HUDEP-2 (cell line): ENCODE data around the gene ERG28.
"Not testable (repeated sequence)": the region's sequence is repeated elsewhere in the genome, so short reads cannot be mapped to it uniquely, and the experiment has no call there.

Experiments used
- DNase-seq, 76 experiments: peaks; one replicate each; lab custom pipeline; 2025; ENCODE audit not compliant: unreplicated experiment in 76 of 76; lab: John Stamatoyannopoulos, UW

Gene ERG28

DNA sequence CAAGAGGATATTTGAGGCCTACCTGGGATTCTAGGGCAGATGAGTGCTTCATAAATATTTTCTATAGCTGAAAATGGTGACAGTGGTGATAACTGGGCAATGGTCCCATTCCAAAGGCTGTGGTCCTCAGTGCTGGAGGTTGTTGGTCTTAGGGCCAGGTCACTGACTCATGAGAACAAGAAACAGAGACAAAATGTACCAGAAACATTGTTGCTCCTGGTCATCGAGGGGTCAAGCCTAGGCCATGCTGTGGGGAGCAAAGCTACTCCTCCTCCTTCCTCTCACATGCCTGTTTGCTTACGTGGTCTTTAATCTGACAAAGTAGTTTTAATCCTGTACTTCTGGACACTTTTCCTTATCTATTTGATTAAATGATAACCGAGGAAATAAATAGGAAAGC is 33.8 kb downstream of the ERG28 start:
- DNase-seq = no peak

DNA sequence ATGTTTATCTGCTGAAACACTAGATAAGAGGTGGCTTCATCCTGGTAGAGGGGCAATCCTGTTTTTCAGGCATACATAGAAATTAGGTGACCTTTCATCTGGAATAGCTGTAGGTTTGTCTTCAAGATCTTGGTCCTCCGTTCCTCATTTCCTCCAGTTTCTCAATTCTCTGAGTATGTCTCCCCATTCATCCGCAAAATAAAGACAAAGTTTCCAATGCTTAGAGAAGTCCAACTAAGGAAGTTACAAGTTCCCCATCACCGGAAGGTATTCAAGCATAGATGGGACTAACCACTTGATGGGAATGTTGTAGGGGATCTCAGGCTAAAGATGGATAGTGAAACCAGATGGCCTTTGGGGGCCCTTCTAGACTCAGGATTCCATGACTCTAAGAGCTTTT is 34.3 kb downstream of the ERG28 start:
- no peak for DNase-seq

DNA sequence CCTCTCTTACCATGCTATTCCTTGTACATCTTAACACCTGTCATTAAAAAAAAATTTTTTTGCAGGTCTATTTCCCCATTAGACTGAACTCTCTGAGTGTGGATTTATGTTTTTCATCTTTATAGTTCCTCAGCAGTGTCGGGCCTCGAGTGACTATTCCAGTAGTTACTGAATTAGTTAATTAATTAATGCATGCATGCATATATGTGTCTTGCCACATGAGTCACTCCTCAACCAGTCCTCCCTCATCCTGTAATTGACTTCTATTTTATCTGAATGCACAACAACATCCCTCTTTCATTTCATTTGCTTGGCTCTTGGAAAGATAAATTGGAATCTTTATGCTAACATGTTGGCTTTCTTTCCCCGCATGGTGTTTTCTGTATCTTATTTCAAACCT is 35.6 kb downstream of the ERG28 start:
- no peak for DNase-seq

DNA sequence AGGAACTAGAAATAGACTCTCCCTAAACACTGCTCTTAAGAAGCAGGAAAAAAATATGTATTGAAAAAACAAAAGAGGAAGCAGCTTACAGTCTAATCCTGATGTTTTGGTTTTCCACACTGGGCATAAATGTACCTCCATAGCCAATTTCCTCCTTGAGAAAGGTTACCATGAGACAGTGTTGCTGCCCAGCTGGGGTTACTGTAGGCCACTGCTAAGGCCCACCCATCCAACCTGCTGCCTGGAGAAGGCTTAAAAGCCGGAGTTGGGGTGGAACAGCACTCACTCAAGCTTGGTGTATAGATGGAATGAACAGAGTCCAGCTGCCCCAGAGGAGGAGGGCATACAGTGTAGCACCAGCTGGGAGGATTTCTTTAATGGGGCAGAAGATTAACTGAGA is 41.1 kb downstream of the ERG28 start:
- DNase-seq = no peak

GRCh38 chr14:75615200-75615599 is 45.5 kb downstream of the ERG28 start:
- no peak for DNase-seq

GRCh38 chr14:75614179-75614578 is 46.5 kb downstream of the ERG28 start:
- DNase-seq = no peak

GRCh38 chr14:75612157-75612556 is 48.5 kb downstream of the ERG28 start:
- DNase-seq = no peak

DNA sequence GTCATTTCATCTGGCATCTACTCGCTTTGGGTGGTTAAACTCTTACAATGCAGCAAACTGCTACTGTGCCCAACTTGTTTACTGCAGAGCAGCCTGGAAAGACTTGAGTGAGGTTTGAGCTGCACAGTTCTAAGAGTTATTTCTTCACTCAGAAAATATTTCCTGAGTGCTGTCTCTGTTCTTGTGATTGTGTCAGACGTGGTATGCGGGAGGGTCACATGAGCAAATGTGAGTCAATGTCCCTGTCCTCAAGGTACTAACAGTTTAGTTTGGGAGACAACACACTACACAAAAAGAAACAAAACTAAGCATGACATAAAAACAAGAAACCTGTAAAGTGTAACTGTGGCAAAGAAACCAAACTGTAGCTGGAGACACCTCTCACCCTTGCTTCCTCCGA is 49.8 kb downstream of the ERG28 start:
- no peak for DNase-seq

GRCh38 chr14:75609606-75610475 is 50.8 kb downstream of the ERG28 start:
- DNase-seq = no peak

- no peak for DNase-seq
Observed at GRCh38 chr14:75609116-75609515, 51.6 kb downstream of the ERG28 start.

DNA sequence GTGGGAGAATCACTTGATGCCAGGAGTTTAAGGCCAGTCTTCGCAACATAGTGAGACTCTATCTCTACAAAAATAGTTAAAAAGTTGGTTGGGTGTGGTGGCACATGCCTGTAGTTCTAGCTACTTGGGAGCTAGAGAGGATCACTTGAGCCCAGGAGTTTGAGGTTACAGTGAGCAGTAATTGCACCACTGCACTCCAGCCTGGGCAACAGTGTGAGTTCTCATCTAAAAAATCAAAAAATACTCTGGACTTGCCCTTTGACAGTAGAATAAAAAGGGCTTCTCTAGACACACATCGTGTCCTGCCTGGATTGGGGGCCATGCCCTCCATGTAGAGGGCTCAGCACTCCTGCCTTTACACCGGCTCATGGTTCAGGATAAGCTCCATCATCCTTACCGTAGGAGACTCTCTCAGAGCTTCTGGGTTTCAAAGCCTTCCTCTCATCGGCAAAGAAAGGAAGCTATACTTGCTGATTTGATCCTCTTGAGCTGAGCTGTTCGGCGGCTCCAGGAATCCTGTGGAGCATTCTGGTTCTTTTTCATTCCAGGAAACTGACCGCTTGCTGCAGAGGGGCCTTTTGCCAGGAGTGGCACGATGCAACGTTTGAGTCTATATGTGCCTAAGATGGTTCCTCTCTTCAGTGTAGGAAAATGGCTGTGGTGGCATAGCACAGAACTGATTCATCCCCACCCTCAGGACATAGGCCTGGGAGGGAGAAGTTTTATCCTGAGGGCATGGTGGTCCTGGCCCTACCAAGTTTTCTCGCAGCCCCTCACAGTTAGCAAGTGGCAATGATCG is 52.6 kb downstream of the ERG28 start:
- DNase-seq = no peak

DNA sequence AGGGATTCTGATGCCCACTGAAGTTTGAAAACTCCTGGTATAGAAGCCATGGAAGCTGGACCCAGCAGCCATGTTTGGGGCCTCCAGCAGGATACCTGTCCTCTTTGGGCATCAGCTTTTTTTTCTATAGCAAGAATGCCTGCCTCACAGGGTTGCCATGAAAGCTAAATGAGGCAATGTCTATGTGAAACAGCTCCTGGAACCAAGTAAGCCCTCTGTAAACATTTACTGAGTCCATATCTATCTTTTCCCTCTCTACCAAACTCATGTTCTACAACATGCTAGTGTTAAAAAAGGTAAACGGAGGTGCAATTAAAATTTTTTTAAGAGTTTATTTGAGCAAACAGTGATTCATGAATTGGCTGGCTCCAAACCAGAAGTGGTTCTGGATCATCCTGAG is 53.6 kb downstream of the ERG28 start:
- no peak for DNase-seq

DNA sequence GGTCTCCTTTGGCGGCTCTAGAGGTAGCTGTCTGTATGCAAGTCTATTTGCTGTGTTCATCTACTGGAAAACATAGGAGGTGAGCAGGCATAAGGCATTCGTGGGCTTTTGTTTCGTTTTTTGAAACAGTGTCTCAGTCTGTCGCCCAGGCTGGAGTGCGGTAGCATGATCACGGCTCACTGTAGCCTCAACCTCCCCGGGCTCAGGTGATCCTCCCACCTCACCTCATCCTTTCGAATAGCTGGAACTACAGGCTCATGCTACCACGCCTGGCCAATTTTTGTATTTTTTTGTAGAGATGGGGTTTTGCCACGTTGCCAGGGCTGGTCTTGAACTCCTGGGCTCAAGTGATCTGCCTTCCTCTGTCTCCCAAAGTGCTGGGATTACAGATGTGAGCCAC is 54.8 kb downstream of the ERG28 start:
- DNase-seq = no peak

GRCh38 chr14:75604979-75605851 is 55.5 kb downstream of the ERG28 start:
- DNase-seq = no peak

- DNase-seq = no peak
Observed at GRCh38 chr14:75602503-75602902, 58.2 kb downstream of the ERG28 start.

DNA sequence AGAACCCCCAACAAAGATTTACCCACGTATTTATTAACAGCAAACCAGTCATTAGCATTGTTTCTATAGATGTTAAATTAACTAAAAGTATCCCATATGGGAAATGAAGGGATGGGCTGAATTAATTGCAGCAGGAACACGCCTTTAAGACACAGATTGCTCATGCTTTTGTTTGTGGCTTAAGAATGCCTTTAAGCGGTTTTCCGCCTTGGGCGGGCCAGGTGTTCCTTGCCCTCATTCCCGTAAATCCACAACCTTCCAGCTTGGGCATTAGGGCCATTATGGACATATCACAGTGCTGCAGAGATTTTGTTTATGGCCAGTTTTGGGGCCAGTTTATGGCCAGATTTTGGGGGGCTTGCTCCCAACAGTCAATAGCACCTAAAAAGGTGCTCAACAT is 59.6 kb downstream of the ERG28 start:
- DNase-seq = not testable (repeated sequence)

- not testable (repeated sequence) for DNase-seq
Observed at GRCh38 chr14:75600100-75600499, 60.6 kb downstream of the ERG28 start.
